GM20000 (cell line): ENCODE data around the gene ZNF506.

Experiments used
- DNase-seq: peaks from one replicate; pipeline ENCODE4 v3.0.0; 2012; ENCODE audit warnings: low spot score
- TF ChIP-seq, protein P1 (sequence below): IDR thresholded peaks from 2 replicates; pipeline ENCODE4 v1.5.1; 2012; ENCODE audit warnings: mild to moderate bottlenecking, control low read depth; ENCODE audit errors: extremely low read depth, missing control alignments

ZNF506 gene

DNA sequence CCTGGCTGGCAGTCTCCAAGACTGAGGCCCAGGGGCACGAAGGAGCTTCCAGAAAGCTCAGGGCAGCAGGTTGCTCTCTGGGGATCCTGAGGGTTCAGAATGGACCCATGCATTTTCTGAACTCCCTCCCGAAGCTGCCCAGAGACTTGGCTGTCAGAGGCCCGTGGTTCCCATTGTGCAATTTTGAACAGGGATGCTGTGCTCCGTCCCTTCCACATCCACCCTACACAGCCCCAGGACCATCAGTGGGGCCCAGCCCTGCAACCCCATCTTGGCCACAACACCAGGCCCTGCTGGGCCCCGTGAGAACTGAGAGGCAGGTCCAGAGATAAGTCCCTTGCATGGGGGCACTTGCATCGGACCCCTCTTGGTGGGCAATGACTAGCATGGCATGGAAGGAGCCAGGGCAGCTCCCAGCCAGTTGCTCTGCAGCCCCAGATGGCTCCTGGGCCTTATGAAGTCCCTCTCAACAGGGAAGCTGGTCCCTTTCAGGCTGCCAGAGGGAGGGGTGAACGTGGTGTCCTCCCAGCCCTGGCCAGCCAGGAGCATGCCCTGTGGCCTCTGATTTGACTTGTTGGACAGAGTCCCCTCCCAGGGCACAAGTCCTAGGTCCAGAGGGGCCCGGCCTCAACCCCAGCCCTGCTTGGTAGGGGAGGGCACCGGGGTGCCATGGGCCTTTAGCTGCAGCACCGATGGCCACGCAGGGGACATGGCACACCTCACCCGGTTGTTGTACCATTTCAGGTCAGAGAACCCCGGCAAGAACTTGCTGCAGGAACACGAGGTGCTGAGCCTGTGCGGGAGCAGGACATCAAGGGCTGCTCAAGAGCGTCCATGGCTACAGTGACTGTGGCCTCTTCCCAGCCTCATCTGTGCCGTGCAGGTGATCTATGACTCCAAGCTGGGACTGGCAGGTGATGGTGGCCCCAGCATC is 71.4 kb downstream of the ZNF506 start:
- DNase-seq, result no peak
- TF ChIP-seq, protein P1, sequence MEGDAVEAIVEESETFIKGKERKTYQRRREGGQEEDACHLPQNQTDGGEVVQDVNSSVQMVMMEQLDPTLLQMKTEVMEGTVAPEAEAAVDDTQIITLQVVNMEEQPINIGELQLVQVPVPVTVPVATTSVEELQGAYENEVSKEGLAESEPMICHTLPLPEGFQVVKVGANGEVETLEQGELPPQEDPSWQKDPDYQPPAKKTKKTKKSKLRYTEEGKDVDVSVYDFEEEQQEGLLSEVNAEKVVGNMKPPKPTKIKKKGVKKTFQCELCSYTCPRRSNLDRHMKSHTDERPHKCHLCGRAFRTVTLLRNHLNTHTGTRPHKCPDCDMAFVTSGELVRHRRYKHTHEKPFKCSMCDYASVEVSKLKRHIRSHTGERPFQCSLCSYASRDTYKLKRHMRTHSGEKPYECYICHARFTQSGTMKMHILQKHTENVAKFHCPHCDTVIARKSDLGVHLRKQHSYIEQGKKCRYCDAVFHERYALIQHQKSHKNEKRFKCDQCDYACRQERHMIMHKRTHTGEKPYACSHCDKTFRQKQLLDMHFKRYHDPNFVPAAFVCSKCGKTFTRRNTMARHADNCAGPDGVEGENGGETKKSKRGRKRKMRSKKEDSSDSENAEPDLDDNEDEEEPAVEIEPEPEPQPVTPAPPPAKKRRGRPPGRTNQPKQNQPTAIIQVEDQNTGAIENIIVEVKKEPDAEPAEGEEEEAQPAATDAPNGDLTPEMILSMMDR, result no peak

DNA sequence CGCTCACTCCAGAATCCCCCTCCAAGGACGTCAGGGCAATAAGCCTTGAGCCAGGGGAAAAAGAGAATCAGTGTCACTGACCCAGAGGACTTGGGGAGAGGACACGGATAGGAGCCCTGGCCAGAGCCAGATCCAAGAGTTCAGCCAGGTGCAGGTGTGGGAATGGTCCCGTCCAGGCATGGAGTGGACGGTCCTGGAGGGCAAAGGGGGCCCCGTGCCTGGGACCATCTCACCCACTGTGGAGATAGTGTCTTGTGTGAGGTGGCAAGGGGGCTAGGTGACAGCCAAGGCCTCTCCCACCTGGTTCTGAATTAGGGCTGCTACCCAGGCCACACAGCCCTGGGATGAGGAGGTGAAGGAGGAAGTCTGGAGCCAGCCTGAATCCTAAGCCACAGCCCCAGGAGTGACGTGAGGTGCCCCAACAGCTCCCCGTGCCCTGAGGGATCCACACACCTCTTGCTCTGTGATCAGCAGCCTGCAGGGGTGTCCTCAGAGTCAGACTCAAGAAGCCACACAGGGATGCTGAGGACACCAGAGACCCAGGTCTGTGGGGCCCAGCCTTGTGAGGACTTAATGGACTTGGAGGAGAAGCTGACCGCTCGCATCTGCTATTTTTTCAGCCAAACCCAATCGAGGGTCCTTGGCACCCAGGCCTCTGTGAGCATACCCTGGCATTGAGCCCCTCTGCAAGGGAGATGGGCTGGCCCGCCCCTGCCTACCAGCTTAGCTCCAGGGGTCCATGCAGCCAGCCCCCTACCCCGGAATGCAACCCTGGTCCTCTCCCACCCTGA is 72.2 kb downstream of the ZNF506 start:
- TF ChIP-seq, protein P1, result no peak
- DNase-seq, result no peak

DNA sequence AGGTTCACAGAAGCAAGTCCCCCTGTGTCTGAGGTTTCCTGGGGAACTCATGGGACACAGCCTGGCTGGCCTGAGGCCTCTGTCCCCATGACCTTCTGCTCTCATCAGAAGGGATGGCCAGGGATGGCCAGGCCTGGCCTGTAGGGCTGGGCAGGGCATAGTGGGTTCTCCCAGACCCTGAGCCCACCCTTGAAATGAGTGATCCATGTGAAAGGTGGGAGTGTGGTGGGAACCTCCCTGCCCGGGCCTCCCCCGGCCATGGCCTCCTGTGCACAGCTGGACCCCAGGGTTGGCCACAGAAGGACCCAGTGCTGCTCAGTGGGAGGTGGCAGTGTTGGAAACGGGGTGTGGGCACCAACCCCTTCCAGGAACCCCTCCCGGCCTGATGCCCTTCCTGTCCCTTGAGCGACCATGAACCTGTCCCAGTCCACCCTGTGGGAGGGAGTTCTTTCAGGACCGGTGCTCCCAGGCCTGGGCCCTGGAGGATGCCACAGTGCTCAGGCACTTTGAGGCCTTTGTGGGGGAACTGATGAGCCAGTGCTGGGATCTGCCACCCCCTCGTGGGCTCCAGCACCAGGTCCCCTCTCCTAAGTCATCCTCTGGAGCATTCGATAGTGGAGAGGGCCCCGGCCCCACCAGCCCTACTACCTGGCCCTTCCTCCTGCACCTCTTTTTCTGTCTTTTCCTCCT is 73.2 kb downstream of the ZNF506 start:
- no peak for DNase-seq
- TF ChIP-seq, protein P1, result no peak

DNA sequence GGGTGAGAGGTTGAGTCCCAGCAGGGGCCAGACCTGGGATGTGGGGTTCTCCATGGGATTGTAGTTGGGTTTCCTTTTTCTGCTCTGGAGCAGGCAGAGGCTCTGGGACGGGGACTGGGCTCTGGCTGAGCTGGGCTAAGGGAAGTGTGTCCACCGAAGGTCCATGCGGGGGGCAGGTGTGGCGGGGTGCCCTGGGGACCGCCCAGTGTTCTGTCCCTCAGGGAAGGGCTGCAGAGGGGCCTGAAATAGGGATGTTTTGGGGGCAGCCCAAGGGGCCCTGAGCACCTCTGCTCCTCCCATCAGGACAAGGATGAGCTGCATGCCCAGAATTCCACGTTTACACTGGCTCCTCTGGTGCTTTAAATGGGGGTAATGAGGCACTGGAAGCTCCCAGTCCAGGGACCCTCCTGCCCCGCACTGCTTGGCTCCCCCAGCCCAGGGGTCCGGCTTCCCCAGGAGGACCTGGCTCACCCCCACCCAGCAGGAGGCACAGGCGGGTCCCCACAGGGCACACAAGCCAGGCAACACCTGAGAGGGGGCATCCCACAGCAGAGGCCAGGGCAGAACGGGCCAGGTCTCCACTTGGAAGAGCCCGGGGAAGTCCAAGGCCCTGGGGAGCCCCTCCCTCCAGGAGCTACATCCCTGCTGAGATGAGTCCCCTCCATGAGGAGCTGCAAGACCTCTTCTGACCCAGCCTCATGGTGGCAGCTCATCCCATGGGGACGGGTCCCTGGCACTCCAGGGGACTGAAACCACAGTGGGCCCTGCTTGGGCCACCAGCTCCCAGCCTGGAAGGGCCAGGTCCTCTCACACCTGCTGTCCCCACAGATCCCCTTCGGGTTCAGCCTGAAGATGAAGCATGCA is 74.0 kb downstream of the ZNF506 start:
- no peak for DNase-seq
- TF ChIP-seq, protein P1, result no peak

DNA sequence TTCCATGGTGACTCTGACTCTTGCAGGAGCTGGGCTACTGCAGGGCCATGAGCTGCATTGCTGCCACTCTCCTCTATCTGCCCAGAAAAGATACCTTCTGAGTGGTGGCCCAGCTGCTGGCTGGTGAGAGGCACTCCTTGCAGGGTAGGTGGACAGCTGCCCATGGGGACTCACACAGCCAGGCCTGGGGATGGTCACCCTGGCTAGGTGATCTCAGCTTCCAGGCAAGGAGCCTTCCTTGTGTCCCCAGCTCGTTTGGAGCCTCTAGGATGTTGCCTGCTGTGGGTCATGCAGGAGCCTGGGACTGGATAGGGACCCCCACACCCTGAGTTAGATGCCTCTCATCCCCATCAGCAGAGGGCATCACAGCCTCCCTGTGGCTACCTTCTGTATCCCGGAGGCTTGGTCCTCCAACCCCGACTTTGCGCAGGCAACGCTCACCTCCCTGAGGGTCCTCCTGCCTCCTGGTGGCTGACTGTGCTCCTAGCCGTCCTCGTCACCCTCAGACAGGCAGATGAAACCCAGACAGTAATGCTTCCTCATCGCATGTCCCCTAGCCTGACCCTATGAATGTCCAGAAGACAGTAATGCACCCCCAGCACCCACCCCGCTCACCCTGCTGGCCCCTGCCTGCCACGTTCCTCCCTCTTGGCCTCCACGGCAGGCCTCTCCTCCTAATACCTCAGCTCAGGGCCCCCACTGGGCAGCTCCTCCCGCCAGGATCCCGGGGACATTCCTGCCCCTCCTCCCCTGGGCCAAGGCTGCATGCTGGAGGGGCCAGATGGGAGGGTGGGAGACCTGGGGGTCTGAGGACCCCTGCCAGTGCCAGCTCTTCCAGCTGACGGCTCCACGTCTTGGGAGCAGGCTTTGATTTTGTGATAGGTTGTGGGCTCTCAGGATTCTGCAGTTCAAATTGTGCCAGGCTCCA is 75.0 kb downstream of the ZNF506 start:
- no peak for DNase-seq
- TF ChIP-seq, protein P1, result no peak
